ENCODE data around the gene A1BG. TPM values are rescaled to one million over a fixed set of nuclear protein-coding genes. Genes with fewer than 3 reads are reported as not detected.

The A1BG gene
- total and polyA plus RNA-seq, 2 of the 8 experiments (the other 6 are each of a cell fraction or from before 2014, with no cell fraction given), result 20.8 to 69.6 TPM

DNA sequence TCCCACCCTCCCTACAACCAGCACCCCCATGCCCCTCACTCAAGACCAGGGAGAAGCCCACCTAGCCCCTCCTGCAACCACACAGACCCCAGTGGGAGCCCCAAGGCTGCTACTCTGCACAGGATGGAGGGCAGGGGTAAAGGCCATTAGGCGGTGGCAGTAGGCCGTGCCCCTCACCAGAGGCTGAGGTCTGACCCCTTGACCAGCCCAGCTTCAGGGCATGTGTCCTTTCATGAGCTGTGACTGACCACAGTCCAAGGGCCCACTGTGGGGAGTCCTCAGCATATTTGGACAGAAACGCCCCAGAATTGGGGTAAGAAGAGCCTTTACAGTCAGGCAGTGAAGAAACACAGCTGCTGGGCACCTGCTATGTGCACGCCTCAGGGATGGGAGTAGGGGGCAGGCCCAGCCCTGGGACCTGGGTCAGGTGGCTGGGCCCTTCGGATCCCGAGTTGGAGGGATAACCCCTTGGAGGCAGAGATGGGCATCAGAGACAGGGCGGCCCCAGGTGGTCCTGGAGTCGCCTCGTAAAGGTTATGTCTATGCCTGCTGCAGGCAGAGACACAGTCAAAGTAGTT is 32.1 kb upstream of the A1BG start:
- Histone ChIP-seq H3K23me2 (ENCODE audit: low read depth, low read length) (peaks cover 20% of the 10 kb centered on the region), H3K79me2 (ENCODE audit: control insufficient read depth in 1 of 2, insufficient read depth in 2 of 2, low read length in 2 of 2) (peaks cover 6 to 29% of the 10 kb centered on the region in 2 experiments), H3K4me3 (ENCODE audit: extremely low read depth in 1 of 4, insufficient read depth in 2 of 4, low read depth in 3 of 4, low read length in 4 of 4) (peak overlapping the region; percentile 82 to 99 (median 92); a peak in 7 of 8 replicates), H3K36me3 (ENCODE audit: control insufficient read depth in 2 of 4, insufficient read depth in 4 of 4, low read length in 3 of 4) (peaks cover 3 to 18% (median 15%) of the 10 kb centered on the region in 4 experiments; a peak in 7 of 8 replicates), H3K9ac (replicated peaks in 1 of 4; ENCODE audit: extremely low read depth in 1 of 4, low read depth in 3 of 4, low read length in 3 of 4) (peak overlapping the region in 3 of 4 experiments; percentile 92 to 95 (median 93); a peak in 6 of 7 replicates), H2AFZ (ENCODE audit: low read length) (no peak overlapping the region), H2BK12ac (ENCODE audit: low read depth, low read length) (0 out of 2 replicates have a peak overlapping the region, but pooled peaks have one; percentile 50), H2BK5ac (ENCODE audit: low read depth, low read length) (peak overlapping the region; percentile 97; the same call in 1 of the 2 replicates), H3K79me1 (ENCODE audit: low read depth, low read length) (peaks cover 4% of the 10 kb centered on the region; the same call in 1 of the 2 replicates), H2AK5ac (ENCODE audit: low read depth, low read length) (peak overlapping the region; percentile 79; the same call in 1 of the 2 replicates), H3K27ac (ENCODE audit: low read depth, low read length) (peak overlapping the region; percentile 94; the same call in 1 of the 2 replicates), H2BK120ac (replicated peaks; ENCODE audit: low read depth, low read length) (peak overlapping the region; percentile 21), H3K56ac (replicated peaks; ENCODE audit: insufficient read length, low read depth, low read length) (peak overlapping the region; percentile 99), H3K18ac (ENCODE audit: extremely low read depth, low read length) (no peak overlapping the region; the same call in none of the 2 replicates), H3K4me1 (replicated peaks in 1 of 4; ENCODE audit: control insufficient read depth in 3 of 4, insufficient read depth in 4 of 4, low read length in 3 of 4) (peaks cover 0 to 15% (median 9%) of the 10 kb centered on the region in 4 experiments; a peak in 6 of 7 replicates), H4K20me1 (replicated peaks in 1 of 2; ENCODE audit: control insufficient read depth in 1 of 2, insufficient read depth in 2 of 2, low read length in 2 of 2) (peaks cover 10 to 11% of the 10 kb centered on the region in 2 experiments), H3K27me3 (replicated peaks in 1 of 4; ENCODE audit: control insufficient read depth in 3 of 4, extremely low read depth in 1 of 4, insufficient read depth in 3 of 4, low read length in 3 of 4) (no peaks in the 10 kb centered on the region), H2BK20ac (ENCODE audit: low read length) (no peak overlapping the region), H4K8ac (ENCODE audit: extremely low read depth, insufficient read depth, low read length) (peak overlapping the region; percentile 99), H3K14ac (ENCODE audit: insufficient read length) (peak overlapping the region; percentile 31), H3K4ac (replicated peaks; ENCODE audit: insufficient read length, low read depth, low read length) (peak overlapping the region; percentile 99), H3K9me3 (ENCODE audit: insufficient read depth in 2 of 2, low read depth in 1 of 2, low read length in 1 of 2) (no peaks in the 10 kb centered on the region), H4K5ac (ENCODE audit: insufficient read length, low read depth, low read length) (peak overlapping the region; percentile 100), H3K4me2 (ENCODE audit: insufficient read depth in 1 of 2, low read depth in 2 of 2, low read length in 2 of 2) (peak overlapping the region; percentile 95 to 98), H3K23ac (ENCODE audit: insufficient read length) (no peak overlapping the region), H4K91ac (replicated peaks; ENCODE audit: insufficient read length, low read length) (peak overlapping the region; percentile 99), H2BK15ac (ENCODE audit: low read length) (no peak overlapping the region; the same call in 1 of the 2 replicates)
- ChIA-PET CTCF (ENCODE audit: partially characterized antibody) (no interaction called here), POLR2A (ENCODE audit: partially characterized antibody) (interaction anchor here (0.7 to 5.8 kb wide), 8 partner anchors 12 to 135 kb away, joined by 3 to 78 read pairs (median 5); partner anchors contain the start of genes ERVK3-1, RNF225, ZBTB45 and ZNF497)
- TF ChIP-seq ZNF274 (IDR thresholded peaks at IDR 0.05; ENCODE audit: borderline replicate concordance, extremely low read depth, low read length), result no peak
- TF ChIP-seq RFX5 (IDR thresholded peaks at IDR 0.05; ENCODE audit: borderline replicate concordance, low read depth, low read length), result no peak
- no peak for TF ChIP-seq CTBP2 (IDR thresholded peaks at IDR 0.05; ENCODE audit: borderline replicate concordance, insufficient read depth, insufficient read length, low read length)
- no peak for TF ChIP-seq RNF2 (IDR thresholded peaks at IDR 0.05; ENCODE audit: borderline replicate concordance, low read depth, low read length, missing control alignments, poor library complexity, severe bottlenecking)
- TF ChIP-seq RAD21 (IDR thresholded peaks at IDR 0.05 in 1 of 2, conservative IDR thresholded peaks at IDR 0.05 in 1 of 2; ENCODE audit: low read depth in 2 of 2, low read length in 2 of 2), result no peak
- TF ChIP-seq SP4 (IDR thresholded peaks at IDR 0.05; ENCODE audit: low read length), result no peak
- 90% methylated on average over 9 of the region's 9 CpGs; no CpG with 5 or more reads in 1 of the 2 experiments for WGBS, 2 experiments (ENCODE audit: extremely low coverage in 1 of 2, insufficient coverage in 1 of 2, insufficient read length in 1 of 2, insufficient replicate concordance in 2 of 2, low coverage in 1 of 2, low lambda C conversion rate in 2 of 2, missing lambda C conversion rate in 1 of 2)
- FAIRE-seq (no peak), DNase-seq (ENCODE audit: low read depth in 1 of 2, low spot score in 2 of 2) (no peak)
